NCI-H2029 (cell line): ENCODE results near the gene CALY.

Experiments
- DNase-seq: peaks from one replicate; lab custom pipeline; 2025; lab: John Stamatoyannopoulos, UW

Gene CALY

DNA sequence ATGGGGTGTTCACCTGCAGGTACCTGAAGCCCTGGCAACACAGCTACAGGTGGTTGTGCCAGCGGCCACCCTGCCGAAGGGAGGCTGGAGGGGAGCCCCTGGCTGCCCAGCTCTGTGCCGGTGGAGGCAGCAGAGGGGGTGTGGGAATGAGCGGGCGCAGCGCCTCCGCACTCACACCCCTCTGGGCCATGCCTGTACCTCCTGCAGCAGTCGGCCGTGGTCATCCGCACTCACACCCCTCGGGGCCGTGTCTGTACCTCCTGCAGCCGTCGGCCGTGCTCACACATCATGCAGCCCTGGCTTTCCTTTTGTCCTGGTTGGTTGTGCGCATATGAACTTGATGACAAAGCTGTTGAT lies 26.3 kb downstream of the CALY start:
- no peak for DNase-seq

DNA sequence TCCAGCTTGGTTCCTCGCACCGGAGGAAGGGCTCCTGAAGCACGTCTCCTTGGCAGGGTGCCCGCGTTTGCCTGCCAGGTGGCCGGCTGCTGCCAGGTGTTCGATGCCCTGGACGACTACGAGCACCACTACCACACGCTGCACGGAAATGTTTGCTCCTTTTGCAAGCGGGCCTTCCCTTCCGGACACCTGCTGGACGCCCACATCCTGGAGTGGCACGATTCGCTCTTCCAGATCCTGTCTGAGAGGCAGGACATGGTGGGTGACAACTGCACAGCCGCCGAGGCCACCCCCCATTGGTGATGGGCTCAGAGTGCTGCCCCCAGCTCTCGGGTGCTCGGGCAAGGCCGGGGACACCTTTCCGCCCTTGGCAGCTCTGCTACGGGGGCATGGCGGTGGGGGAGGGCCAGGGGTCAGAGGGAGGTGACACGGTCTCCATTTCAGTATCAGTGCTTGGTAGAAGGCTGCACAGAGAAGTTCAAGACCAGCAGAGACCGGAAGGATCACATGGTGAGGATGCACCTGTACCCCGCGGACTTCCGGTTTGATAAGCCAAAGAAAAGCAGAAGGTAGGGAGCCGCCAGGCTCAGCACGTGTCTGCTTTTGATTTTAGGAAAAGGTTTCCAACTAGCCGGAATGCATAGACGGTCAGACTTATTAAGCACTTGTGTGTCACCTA lies 26.8 kb downstream of the CALY start:
- DNase-seq, result peak; percentile 67

- peak; percentile 54 for DNase-seq
These were observed 27.5 kb downstream of the CALY start for GRCh38 chr10:133309100-133309719.

DNA sequence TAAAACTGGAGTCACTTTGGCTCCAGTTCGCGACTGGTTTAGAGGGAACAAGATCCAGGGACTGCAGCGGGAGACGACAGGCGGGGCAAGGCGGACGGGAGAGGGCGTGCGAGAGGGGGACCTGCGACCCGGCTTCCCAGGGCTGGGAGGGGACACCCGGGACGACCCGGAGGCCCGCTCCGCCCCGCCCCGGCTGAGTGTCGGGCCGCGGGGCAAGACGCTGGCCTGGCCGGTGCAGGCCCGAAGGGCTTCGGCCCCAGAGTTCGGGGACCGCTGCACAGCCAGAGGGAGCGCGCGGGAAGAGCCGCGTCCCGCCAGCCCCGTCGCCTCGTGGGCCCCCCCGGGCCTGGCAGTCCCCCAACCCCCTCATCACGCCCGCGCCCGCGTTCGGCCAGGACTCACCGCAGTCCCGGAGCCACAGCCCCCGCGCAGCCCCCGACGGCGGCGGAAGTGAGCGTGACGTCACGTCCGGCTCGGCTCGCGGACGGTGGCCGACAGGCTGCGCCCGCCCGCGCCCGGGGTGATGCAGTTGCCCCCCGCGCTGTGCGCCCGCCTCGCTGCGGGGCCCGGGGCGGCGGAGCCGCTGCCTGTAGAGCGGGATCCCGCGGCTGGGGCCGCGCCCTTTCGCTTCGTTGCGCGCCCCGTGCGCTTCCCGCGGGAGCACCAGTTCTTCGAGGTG lies 28.1 kb downstream of the CALY start, which contains the start of the genes TUBGCP2 and ZNF511:
Gene TUBGCP2 (minus strand): TSS at position 452 of the 679 bp plus-strand sequence. CDS start 5,931 bp downstream, outside the sequence.
Gene ZNF511 (plus strand): TSS at position 494 of the 679 bp plus-strand sequence. CDS start 30 bp downstream, at position 524.
- peak; percentile 26 for DNase-seq

DNA sequence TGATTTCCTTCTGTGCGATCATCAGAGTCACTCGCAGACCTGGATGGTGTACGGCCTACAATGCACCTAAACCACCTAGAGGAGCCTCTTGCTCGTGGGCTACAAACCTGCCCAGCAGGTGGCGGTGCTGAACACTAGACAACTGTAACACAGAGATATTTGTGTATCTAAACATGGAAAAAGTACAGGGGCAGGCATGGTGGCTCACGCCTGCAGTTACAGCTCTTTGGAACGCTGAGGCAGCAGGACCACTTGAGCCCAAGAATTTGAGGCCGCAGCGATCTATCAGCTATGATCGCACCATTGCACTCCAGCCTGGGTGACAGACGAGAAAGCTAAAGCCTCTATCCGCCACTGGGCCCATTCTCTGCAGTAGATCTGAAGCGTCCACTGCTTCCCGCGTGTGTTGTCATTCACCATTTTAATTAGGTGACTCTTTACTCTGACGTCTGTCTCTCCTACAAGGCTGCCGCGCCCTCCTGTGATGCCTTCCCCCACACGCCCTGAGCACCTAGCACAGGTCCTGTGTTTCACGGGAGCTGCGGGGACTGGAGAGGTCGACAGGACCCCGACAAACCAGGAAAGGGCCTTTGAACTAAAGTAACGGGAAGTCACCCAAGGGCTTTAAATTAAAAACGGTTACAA lies 28.8 kb downstream of the CALY start:
- DNase-seq, result peak; percentile 39

GRCh38 chr10:133306941-133307379 lies 29.7 kb downstream of the CALY start:
- no peak for DNase-seq

DNA sequence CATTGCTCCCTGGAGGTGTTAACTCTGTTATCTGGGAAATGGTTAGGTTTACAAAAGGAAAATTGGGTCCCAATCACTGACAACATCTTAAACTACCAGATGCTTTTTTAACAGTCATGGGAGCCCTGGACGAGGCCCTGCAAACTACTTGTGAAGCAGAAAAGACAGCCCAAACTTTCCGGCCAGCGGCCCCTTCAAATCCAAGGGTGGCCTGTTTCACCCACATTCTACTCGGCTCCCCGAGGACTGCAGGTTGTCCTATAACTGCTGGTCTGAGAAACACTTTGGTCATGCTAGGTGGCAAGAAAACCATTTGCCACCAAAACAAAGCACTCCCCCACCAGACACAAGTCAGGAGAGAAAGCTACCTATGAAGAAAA lies 30.6 kb downstream of the CALY start:
- DNase-seq, result no peak

GRCh38 chr10:133303206-133303605 lies 33.5 kb downstream of the CALY start:
- DNase-seq, result no peak

DNA sequence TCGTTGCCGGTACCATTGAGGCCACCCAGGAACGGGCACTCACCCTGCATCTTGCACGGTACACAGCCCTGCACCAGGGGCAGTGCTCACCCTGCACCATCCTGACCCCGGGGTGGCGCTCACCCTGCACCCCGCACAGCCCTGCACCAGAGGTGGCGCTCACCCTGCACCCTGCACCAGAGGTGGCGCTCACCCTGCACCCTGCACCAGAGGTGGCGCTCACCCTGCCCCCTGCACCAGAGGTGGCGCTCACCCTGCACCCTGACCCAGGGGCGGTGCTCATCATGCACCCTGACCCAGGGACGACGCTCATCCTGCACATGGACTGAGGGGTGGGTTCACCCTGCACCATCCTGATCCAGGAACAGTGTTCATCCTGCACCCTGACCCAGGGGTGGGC lies 34.5 kb downstream of the CALY start:
- no peak for DNase-seq

GRCh38 chr10:133299738-133300137 lies 37.0 kb downstream of the CALY start:
- DNase-seq, result no peak

- DNase-seq, result no peak
These were observed 37.5 kb downstream of the CALY start for GRCh38 chr10:133299224-133299623.

- DNase-seq, result no peak
These were observed 38.2 kb downstream of the CALY start for GRCh38 chr10:133298466-133298865.

DNA sequence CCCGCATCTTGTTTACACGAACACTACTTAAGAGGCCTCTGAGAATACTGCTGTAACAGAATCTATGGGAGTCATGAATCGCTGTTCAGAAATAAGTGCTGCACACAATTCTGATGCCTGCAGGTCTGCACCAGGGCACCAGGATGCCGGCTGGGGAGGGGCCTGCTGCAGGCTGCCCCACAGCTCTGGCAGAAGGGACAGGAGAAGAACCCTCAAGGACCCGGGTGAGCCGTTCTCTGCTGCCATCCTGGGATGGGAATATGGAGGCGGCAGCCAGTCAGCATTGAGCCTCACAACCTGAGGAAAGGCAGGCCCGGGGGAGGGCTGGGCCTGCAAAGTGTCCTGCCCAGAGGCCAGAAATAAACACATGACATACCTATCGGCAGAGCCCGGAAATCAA lies 39.2 kb downstream of the CALY start:
- no peak for DNase-seq

GRCh38 chr10:133295426-133296320 lies 41.0 kb downstream of the CALY start:
- no peak for DNase-seq

DNA sequence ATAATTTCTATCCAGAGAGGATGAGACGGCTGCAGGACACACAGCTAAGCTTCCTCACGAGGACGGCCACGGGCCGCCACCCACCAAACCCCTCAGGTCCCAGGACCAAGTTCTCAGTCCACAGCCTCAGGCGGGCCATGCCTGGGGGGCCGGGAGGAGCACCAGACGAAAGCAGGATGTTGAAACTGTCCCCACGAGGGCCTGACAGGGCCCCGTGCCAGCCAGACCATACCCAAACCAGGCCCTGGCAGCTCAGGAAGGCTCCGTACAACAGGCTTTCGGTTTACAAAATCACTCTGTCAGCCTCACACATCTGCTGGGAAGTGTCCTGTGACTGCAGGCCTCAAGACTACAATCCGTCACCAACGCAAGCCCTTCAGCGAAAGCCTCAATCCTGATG lies 42.5 kb downstream of the CALY start:
- DNase-seq, result no peak

GRCh38 chr10:133293810-133294119 lies 42.9 kb downstream of the CALY start:
- no peak for DNase-seq

DNA sequence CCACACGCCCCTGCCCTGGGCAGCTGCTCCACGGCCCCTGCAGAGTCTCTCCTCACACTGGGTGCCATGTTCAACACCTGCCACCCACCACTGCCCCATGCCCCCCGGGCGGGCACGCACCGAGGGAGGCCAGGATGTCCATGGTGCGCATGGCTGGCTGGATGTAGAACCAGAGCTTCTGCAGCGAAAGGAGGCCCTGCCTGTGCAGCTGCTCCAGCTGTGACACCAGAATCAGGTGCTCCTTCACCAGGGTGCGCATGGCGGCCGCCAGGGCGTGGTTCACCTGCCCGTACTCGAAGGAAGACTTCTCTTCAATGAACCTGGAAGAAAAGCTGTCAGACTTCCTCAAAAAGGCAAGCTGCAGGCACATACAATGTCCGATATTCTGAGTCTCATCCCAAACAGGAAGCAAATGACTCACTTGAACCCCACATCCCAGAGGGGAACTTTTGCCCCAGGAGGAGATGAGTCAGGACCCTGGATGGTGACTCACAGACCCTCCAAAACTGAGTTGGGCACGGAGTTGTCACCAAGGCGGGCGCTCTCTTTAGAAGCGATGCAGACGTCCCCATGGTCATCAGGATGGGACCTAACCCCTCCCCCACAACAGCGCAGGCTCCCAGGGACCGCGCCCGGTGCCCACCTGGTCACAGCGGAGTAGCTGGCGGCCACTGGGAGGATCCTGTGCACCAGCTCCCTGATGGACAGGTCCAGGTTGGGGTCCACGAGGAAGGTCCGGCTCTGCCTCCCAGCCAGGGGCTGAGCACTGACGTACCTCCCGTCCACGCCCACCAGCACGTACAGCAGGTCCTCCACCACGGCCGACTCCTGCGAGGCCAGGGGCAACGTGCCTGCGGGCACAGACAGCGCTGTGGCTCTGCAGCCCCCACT lies 43.5 kb downstream of the CALY start:
- no peak for DNase-seq

GRCh38 chr10:133289761-133290160 lies 46.9 kb downstream of the CALY start:
- no peak for DNase-seq

- no peak for DNase-seq
These were observed 48.7 kb downstream of the CALY start for GRCh38 chr10:133287832-133288500.

GRCh38 chr10:133286366-133286765 lies 50.3 kb downstream of the CALY start:
- no peak for DNase-seq
